D721Med (cell line): Measurements from ENCODE around the gene CD3D.
A peak's percentile ranks its signal among the peaks of the same experiment; 100 is the strongest.

Experiments
- DNase-seq: peaks from one replicate; pipeline ENCODE4 v3.0.0; 2011; ENCODE audit warnings: low spot score; ENCODE audit not compliant: insufficient read length
- FAIRE-seq: peaks from 2 replicates; lab custom pipeline; 2011; peaks lifted over from hg19 to GRCh38; lab: Jason Lieb, UNC
- TF ChIP-seq, protein P1 (sequence below): IDR thresholded peaks from 2 replicates; pipeline ENCODE4 v1.5.1; 2012; ENCODE audit warnings: mild to moderate bottlenecking, control low read depth; ENCODE audit not compliant: insufficient read depth; ENCODE audit errors: missing control alignments

The CD3D gene

DNA sequence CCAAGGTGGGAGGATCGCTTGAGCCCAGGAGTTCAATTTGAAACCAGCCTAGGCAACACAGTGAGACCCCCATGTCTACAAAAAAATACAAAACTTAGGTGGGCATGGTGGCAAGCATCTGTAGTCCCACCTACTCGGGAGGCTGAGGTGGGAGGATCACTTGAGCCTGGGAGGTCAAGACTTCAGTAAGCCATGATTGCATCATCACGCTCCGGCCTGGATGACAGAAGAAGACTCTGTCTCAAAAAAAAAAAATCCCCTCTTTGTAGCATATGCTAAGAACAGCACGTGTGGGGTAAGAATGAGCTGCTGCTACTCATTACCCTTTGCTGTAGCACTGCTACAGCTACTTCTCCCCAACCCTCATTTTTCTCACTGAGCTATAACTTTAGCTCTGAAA is 31.4 kb upstream of the CD3D start:
- no peak for DNase-seq
- TF ChIP-seq, protein P1, sequence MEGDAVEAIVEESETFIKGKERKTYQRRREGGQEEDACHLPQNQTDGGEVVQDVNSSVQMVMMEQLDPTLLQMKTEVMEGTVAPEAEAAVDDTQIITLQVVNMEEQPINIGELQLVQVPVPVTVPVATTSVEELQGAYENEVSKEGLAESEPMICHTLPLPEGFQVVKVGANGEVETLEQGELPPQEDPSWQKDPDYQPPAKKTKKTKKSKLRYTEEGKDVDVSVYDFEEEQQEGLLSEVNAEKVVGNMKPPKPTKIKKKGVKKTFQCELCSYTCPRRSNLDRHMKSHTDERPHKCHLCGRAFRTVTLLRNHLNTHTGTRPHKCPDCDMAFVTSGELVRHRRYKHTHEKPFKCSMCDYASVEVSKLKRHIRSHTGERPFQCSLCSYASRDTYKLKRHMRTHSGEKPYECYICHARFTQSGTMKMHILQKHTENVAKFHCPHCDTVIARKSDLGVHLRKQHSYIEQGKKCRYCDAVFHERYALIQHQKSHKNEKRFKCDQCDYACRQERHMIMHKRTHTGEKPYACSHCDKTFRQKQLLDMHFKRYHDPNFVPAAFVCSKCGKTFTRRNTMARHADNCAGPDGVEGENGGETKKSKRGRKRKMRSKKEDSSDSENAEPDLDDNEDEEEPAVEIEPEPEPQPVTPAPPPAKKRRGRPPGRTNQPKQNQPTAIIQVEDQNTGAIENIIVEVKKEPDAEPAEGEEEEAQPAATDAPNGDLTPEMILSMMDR, result no peak

DNA sequence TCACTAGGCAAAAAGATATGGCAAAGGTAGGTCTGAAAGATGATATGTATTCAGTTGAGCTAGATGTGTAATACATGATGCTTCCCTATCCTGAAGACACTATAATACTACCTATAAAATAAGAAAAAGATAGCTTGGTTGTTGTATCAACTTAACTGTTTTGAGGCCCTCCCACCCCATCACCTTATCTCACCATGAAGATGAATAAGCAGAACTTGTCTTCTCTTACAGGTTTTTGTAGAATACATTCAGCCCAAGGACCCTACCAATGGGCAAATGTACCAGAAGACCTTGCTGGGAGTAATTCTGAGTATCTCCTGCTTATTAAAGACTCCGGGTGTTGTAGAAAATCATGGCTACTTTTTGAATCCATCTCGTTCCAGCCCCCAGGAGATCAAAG is 30.8 kb upstream of the CD3D start:
- TF ChIP-seq, protein P1, result no peak
- no peak for DNase-seq
- FAIRE-seq, result no peak

More for the DNA sequence above, 31.4 kb upstream of the CD3D start:
- no peak for FAIRE-seq

DNA sequence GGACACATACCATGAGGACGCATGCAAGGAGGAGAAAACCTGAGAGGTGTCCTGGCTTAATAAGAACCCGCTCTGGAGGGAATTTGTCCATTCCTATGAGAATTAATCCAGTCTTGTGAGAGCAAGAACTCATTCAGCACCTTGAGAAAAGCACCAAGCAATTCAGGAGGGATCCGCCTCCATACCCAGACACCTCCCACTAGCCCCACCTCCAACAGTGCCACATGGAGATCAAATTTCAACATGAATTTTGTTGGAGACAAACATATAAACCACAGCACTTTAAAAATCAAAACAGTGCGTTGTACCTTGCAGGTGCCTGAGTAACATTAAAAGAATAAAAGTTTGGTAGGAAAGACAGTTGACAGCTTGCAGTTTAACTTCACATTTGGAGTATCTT is 28.3 kb upstream of the CD3D start:
- no peak for DNase-seq
- no peak for FAIRE-seq
- TF ChIP-seq, protein P1, result no peak

DNA sequence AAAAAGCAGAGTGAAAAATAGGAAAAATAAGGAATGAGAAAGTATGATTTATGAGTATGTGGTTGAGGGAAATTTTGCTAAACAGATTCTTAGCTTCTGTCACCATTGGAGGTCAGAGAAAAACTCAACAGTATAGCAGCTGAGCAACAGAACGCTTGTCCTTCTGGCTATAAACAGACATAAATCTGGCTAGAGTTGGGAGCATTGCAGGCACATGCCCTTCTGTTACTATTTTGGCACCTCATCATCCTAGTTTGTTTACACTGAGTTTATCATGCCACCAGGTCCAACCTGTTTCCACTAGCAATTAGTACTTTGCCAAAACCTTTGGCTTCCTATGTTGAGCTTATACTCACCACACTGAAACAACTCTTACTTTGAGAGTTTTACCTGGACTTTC is 23.8 kb upstream of the CD3D start:
- FAIRE-seq, result no peak
- no peak for DNase-seq
- TF ChIP-seq, protein P1, result no peak

DNA sequence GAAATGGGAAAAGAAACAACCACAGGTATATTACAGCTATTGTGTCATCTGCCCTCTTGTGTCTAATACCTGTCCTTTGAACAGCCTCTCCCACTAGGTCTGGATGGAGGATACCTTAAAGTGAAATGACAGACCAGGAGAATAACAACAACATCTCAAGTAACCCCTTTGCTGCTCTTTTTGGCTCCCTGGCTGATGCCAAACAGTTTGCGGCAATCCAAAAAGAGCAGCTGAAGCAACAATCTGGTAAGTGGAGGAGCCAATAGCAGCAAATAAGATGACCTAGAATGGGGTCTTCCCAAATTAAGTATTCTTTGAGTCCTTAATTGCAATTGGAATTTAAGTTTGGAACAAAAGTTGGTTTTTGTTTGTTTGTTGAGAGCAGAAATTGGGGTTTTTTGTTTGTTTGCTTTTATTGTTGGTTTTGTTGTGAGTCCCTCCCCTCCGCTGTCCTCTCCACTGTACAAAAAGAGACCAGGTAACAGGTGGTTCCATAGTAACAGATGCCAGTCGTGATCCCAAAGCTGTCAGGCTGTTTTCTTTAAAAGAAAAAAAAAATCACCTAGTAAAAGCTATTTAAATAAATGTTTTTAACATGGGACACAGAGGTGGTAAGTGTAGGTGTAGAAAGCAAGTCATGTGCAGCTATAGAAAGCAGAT is 22.6 kb upstream of the CD3D start:
- TF ChIP-seq, protein P1, result no peak
- no peak for FAIRE-seq
- no peak for DNase-seq

DNA sequence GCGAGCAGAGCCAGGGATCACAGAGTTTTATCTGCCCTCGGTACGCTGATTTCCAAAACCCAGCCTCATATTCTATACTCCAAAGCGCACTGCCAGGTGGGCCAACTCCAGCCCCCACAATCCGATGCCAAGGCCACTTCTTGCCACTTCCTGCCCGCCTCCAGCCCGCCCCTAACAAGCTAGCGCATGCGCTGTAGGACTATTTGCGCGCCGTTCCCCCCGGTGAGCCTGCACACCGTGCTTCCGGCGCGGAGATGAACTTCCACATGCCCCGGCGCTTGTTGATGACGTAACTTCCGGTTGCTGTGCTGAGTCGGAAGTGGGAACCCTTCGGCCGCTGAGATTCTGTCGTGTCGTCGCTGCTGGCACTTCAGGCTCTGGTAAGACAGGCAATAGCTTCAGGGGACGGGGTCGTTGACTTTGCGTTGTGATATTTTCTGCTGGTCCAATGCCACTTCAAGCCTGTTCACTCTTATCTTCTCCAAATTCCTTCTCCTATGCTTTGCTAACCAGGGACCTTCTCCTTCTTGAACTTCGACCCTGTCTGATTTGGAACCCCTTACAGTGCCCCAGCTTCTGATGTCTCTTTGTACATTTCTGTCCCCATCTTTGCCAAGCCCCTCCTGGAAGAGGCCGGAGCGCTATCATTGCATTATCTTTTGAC is 16.9 kb upstream of the CD3D start, which contains the start of gene UBE4A:
UBE4A (plus strand) TSS at position 306 of the 664 bp plus-strand sequence. CDS start 5,481 bp downstream, outside the sequence.
- peak; percentile 31 for DNase-seq
- TF ChIP-seq, protein P1, result no peak
- peak; percentile 25 for FAIRE-seq

DNA sequence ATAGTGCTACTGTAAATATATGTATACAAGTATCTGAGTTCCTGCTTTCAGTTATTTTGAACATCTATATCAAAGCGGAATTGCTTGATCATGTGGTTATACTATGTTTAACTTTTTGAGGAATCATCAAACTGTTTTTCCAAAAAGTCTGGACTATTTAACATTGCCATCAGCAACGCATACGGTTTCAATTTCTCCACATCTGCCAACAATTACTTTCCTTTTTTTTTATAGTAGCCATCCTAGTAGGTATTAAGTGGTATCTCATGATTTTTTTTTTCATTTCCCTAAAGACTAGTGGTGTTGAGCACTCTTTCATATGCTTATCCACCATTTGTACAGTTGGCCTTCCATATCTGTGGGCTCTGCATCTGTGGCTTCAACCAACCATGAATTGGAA is 15.6 kb upstream of the CD3D start:
- FAIRE-seq (no peak), DNase-seq (no peak)
- TF ChIP-seq, protein P1, result no peak
